ENCODE data around the gene OSBPL9. TPM values are rescaled to one million over a fixed set of nuclear protein-coding genes. Genes with fewer than 3 reads are reported as not detected.

OSBPL9 gene
- total RNA-seq, 1 experiment from 2014 or later, result 67.6 TPM

DNA sequence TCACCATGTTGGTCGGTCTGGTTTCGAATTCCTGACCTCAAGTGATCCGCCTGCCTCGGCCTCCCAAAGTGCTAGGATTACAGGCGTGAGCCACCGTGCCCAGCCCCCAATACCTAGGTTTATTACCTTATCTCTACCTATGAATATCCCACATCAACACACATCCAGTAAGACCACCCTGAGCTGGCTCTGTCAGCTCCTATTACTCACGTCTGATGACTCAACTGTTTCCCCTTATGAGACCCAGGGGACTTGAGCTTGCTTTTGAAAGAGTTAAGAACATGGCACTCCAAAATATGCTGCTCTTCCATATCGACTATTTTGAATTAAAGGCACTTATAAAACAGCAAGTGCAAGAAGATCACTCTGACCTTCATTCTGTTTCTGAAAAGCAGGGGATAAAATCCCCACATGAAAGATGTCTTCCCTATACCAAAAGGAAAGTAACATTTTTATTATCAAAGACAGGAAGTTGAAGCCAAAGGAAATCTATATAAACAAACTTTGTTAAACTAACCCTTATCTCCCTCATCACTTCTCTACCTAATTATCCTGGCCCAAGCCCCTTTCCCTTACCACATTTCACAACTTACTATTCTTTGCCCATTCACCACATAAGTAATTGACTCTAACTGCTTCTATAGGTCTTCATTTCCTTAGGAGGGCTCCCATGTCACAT is 41.3 kb upstream of the OSBPL9 start:
- BruUV-seq (replicated peaks), result no TSS peak
- Mint-ChIP-seq H3K27me3 (ENCODE audit: unreplicated experiment) (no peaks in the 10 kb centered on the region), H3K9me3 (ENCODE audit: low read depth, unreplicated experiment) (no peaks in the 10 kb centered on the region), H3K27ac (ENCODE audit: unreplicated experiment) (peak overlapping the region; percentile 11), H3K4me1 (ENCODE audit: low read depth, unreplicated experiment) (peaks cover 38% of the 10 kb centered on the region), H3K36me3 (ENCODE audit: insufficient read depth, unreplicated experiment) (no peaks in the 10 kb centered on the region), H3K4me3 (ENCODE audit: low read depth, unreplicated experiment) (no peak overlapping the region)
- TF ChIP-seq, protein P1, sequence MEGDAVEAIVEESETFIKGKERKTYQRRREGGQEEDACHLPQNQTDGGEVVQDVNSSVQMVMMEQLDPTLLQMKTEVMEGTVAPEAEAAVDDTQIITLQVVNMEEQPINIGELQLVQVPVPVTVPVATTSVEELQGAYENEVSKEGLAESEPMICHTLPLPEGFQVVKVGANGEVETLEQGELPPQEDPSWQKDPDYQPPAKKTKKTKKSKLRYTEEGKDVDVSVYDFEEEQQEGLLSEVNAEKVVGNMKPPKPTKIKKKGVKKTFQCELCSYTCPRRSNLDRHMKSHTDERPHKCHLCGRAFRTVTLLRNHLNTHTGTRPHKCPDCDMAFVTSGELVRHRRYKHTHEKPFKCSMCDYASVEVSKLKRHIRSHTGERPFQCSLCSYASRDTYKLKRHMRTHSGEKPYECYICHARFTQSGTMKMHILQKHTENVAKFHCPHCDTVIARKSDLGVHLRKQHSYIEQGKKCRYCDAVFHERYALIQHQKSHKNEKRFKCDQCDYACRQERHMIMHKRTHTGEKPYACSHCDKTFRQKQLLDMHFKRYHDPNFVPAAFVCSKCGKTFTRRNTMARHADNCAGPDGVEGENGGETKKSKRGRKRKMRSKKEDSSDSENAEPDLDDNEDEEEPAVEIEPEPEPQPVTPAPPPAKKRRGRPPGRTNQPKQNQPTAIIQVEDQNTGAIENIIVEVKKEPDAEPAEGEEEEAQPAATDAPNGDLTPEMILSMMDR (IDR thresholded peaks at IDR 0.05; ENCODE audit: unreplicated experiment), result no peak
- CTCF ChIA-PET, result no interaction called here
- intact Hi-C loops (cut with micrococcal nuclease; ENCODE audit: unreplicated experiment), result no loop called here
- DNase-seq, result no peak

DNA sequence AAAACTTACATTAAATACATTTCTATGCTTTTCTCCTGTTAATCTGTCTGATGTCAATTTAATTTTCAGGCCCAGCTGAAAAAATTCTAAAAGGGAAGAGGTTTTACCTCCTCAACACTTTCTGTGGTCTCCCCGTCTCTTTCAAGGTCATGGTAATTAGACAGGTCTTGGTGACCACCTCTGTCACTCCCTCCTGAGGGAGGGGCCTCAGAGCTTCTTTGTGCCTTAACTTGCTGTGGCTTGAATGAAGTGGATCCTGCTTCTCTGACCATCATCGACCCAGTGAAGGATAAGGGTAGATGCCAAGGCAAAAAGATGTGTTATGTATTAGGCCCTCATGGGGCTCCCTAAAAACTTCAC is 40.8 kb upstream of the OSBPL9 start:
- DNase-seq, result no peak
- TF ChIP-seq, protein P1 (IDR thresholded peaks at IDR 0.05; ENCODE audit: unreplicated experiment), result no peak
- no TSS peak for BruUV-seq (replicated peaks)
- Mint-ChIP-seq H3K9me3 (ENCODE audit: low read depth, unreplicated experiment) (no peaks in the 10 kb centered on the region), H3K27me3 (ENCODE audit: unreplicated experiment) (no peaks in the 10 kb centered on the region), H3K27ac (ENCODE audit: unreplicated experiment) (no peak overlapping the region), H3K36me3 (ENCODE audit: insufficient read depth, unreplicated experiment) (no peaks in the 10 kb centered on the region), H3K4me1 (ENCODE audit: low read depth, unreplicated experiment) (peaks cover 33% of the 10 kb centered on the region), H3K4me3 (ENCODE audit: low read depth, unreplicated experiment) (no peak overlapping the region)
- intact Hi-C loops (cut with micrococcal nuclease; ENCODE audit: unreplicated experiment), result no loop called here
- CTCF ChIA-PET, result no interaction called here

DNA sequence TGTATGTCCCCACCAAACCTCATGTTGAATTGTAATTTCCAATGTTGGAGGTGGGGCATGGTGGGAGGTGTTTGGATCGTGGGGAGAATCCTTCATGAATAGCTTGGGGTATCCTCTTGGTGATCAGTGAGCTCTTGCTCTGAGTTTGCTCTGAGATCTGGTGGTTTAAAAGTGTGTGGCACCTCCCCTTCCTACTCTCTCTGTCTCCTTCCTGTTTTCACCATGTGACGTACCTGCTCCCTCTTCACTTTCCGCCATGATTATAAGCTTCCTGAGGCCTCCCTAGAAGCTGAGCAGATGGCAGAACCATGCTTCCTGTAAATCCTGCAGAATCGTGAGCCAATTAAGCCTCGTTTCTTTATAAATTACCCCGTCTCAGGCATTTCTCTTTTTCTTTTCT is 40.0 kb upstream of the OSBPL9 start:
- Mint-ChIP-seq H3K4me3 (ENCODE audit: low read depth, unreplicated experiment) (no peak overlapping the region), H3K36me3 (ENCODE audit: insufficient read depth, unreplicated experiment) (no peaks in the 10 kb centered on the region), H3K4me1 (ENCODE audit: low read depth, unreplicated experiment) (peaks cover 24% of the 10 kb centered on the region), H3K27ac (ENCODE audit: unreplicated experiment) (no peak overlapping the region), H3K27me3 (ENCODE audit: unreplicated experiment) (no peaks in the 10 kb centered on the region), H3K9me3 (ENCODE audit: low read depth, unreplicated experiment) (no peaks in the 10 kb centered on the region)
- TF ChIP-seq, protein P1 (IDR thresholded peaks at IDR 0.05; ENCODE audit: unreplicated experiment), result no peak
- BruUV-seq (replicated peaks), result no TSS peak
- intact Hi-C loops (cut with micrococcal nuclease; ENCODE audit: unreplicated experiment), result no loop called here
- DNase-seq, result no peak
- CTCF ChIA-PET, result interaction anchor here (0.7 kb wide), 1 partner anchor 150 kb away, joined by 7 read pairs; no protein-coding TSS in a partner anchor

DNA sequence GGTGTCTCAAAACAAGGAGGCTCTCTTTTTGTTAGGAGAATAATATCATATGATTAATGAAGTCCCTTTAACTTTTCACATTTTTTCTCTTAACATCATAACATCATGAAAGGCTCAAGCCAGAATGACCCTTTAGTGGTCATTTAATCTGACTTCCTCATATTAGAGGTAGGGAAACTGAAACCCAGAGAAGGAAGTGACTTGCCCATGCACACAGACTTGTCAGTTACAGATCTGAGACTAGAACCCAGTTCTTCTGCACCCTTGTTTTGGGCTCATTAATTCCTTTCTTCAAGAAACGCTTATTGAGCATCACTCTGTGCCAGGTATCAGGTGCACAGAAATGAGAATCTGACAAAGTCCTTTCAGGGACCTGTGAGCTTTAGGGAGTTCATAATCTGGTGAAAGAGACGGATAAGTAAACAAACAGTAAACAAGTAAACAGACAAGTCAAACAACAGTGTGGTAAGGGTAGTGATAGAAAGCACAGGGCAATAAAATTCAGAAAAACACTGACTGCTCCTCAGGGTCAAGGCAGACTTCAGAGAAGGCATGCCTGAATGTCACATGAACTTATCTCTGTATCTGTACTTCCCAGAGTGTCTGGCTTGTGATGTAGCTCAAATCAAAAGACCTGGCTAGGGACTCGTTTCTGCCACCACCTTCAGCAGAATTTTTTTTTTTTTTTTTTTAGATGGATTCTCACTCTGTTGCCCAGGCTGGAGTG is 38.3 kb upstream of the OSBPL9 start:
- Mint-ChIP-seq H3K4me1 (ENCODE audit: low read depth, unreplicated experiment) (peaks cover 21% of the 10 kb centered on the region), H3K27ac (ENCODE audit: unreplicated experiment) (no peak overlapping the region), H3K4me3 (ENCODE audit: low read depth, unreplicated experiment) (no peak overlapping the region), H3K9me3 (ENCODE audit: low read depth, unreplicated experiment) (no peaks in the 10 kb centered on the region), H3K27me3 (ENCODE audit: unreplicated experiment) (no peaks in the 10 kb centered on the region), H3K36me3 (ENCODE audit: insufficient read depth, unreplicated experiment) (no peaks in the 10 kb centered on the region)
- no TSS peak for BruUV-seq (replicated peaks)
- TF ChIP-seq, protein P1 (IDR thresholded peaks at IDR 0.05; ENCODE audit: unreplicated experiment), result no peak
- no peak for DNase-seq
- intact Hi-C loops (cut with micrococcal nuclease; ENCODE audit: unreplicated experiment), result no loop called here
- CTCF ChIA-PET, result no interaction called here

Data from Calu3 (cell line).